Stimulated activated CD4-positive, alpha-beta T cell treated with anti-CD3 and anti-CD28 coated beads, Interleukin-15, amount 100 ng/mL, for 1 hour (primary cell): ENCODE results near the gene INSR.

ENCODE experiments used
- DNase-seq, 2 donors: peaks; one replicate each; pipeline ENCODE4 v3.0.0-alpha.2; 2020; ENCODE audit warnings: low read depth in 1 of 2, low spot score in 1 of 2

INSR gene

GRCh38 chr19:7295912-7296536, 1.8 kb upstream of the INSR start:
- no peak for DNase-seq

- peak in 1 of 2 donors; percentile 3 for DNase-seq
Observed at GRCh38 chr19:7294558-7295212, 471 bp upstream of the INSR start.

GRCh38 chr19:7292950-7293761, 1.1 kb downstream of the INSR start:
- peak in 1 of 2 donors; percentile 2 for DNase-seq

GRCh38 chr19:7292352-7292949, 1.8 kb downstream of the INSR start:
- no peak for DNase-seq

- no peak for DNase-seq
Observed at GRCh38 chr19:7288977-7289376, 5.2 kb downstream of the INSR start.

- no peak for DNase-seq
Observed at GRCh38 chr19:7288131-7288530, 6.1 kb downstream of the INSR start.

- no peak for DNase-seq
Observed at GRCh38 chr19:7287722-7288121, 6.5 kb downstream of the INSR start.

GRCh38 chr19:7280940-7281666, 13.1 kb downstream of the INSR start:
- no peak for DNase-seq

- no peak for DNase-seq
Observed at GRCh38 chr19:7272856-7273578, 21.2 kb downstream of the INSR start.

GRCh38 chr19:7268705-7269098, 25.5 kb downstream of the INSR start:
- DNase-seq: no peak

- DNase-seq: no peak
Observed at GRCh38 chr19:7267792-7268704, 26.2 kb downstream of the INSR start.

GRCh38 chr19:7266832-7267231, 27.4 kb downstream of the INSR start:
- DNase-seq: no peak

- DNase-seq: no peak
Observed at GRCh38 chr19:7265963-7266362, 28.3 kb downstream of the INSR start.

- DNase-seq: no peak
Observed at GRCh38 chr19:7264858-7265257, 29.4 kb downstream of the INSR start.

GRCh38 chr19:7263521-7263920, 30.7 kb downstream of the INSR start:
- no peak for DNase-seq

GRCh38 chr19:7263066-7263465, 31.1 kb downstream of the INSR start:
- DNase-seq: no peak

GRCh38 chr19:7262470-7262869, 31.7 kb downstream of the INSR start:
- no peak for DNase-seq

GRCh38 chr19:7260161-7260560, 34.1 kb downstream of the INSR start:
- no peak for DNase-seq

GRCh38 chr19:7258840-7259395, 35.3 kb downstream of the INSR start:
- DNase-seq: no peak
